Measurements from ENCODE around the gene GALNT11. TPM values are rescaled to one million over a fixed set of nuclear protein-coding genes. Genes with fewer than 3 reads are reported as not detected.

The GALNT11 gene
- total RNA-seq, 2 donors from 2014 or later = 32.7 to 35.3 TPM

- Mint-ChIP-seq H3K9me3 (no peaks in the 10 kb centered on the region), H3K4me1 (no peaks in the 10 kb centered on the region), H3K27me3 (ENCODE audit: insufficient read depth) (peaks cover 6% of the 10 kb centered on the region), H3K4me3 (no peak overlapping the region), H3K36me3 (ENCODE audit: low read depth) (no peaks in the 10 kb centered on the region), H3K27ac (no peak overlapping the region)
- Histone ChIP-seq H3K27me3 (ENCODE audit: control insufficient read depth, insufficient read depth, low read length, poor library complexity, severe bottlenecking) (peaks cover 4% of the 10 kb centered on the region), H3K36me3 (ENCODE audit: control insufficient read depth, insufficient read depth, low read length) (no peaks in the 10 kb centered on the region), H3K27ac (ENCODE audit: low read depth, low read length) (no peak overlapping the region), H3K9me3 (ENCODE audit: control insufficient read depth, low read length) (no peaks in the 10 kb centered on the region), H3K4me1 (ENCODE audit: control insufficient read depth, insufficient read depth, low read length) (no peaks in the 10 kb centered on the region), H3K4me3 (ENCODE audit: low read length) (no peak overlapping the region), H3K9ac (ENCODE audit: extremely low read depth, low read length, poor library complexity, severe bottlenecking) (no peak overlapping the region)
- no peak for DNase-seq
- TF ChIP-seq CTCF (conservative IDR thresholded peaks at IDR 0.05) = no peak
- 92 to 100% methylated on average over 1 of the region's 1 CpG for WGBS, 2 experiments (ENCODE audit: insufficient coverage in 1 of 2, insufficient read length in 1 of 2)
Observed at GRCh38 chr7:152000191-152000590, 25.3 kb upstream of the GALNT11 start.

- H3K36me3 Mint-ChIP-seq (ENCODE audit: low read depth) = no peaks in the 10 kb centered on the region
- H3K27ac Mint-ChIP-seq = no peak overlapping the region
- H3K27me3 Mint-ChIP-seq (ENCODE audit: insufficient read depth) = peaks cover 6% of the 10 kb centered on the region
- no peaks in the 10 kb centered on the region for H3K4me1 Mint-ChIP-seq
- DNase-seq = no peak
- Histone ChIP-seq H3K27ac (ENCODE audit: low read depth, low read length) (no peak overlapping the region), H3K9me3 (ENCODE audit: control insufficient read depth, low read length) (no peaks in the 10 kb centered on the region), H3K4me3 (ENCODE audit: low read length) (no peak overlapping the region), H3K36me3 (ENCODE audit: control insufficient read depth, insufficient read depth, low read length) (no peaks in the 10 kb centered on the region), H3K4me1 (ENCODE audit: control insufficient read depth, insufficient read depth, low read length) (no peaks in the 10 kb centered on the region), H3K27me3 (ENCODE audit: control insufficient read depth, insufficient read depth, low read length, poor library complexity, severe bottlenecking) (peaks cover 4% of the 10 kb centered on the region), H3K9ac (ENCODE audit: extremely low read depth, low read length, poor library complexity, severe bottlenecking) (no peak overlapping the region)
- TF ChIP-seq CTCF (conservative IDR thresholded peaks at IDR 0.05) = no peak
- WGBS, 2 experiments (ENCODE audit: insufficient coverage in 1 of 2, insufficient read length in 1 of 2) = 81 to 87% methylated on average over 3 to 6 of the region's 6 CpGs
- no peaks in the 10 kb centered on the region for H3K9me3 Mint-ChIP-seq
- no peak overlapping the region for H3K4me3 Mint-ChIP-seq
Observed at GRCh38 chr7:152006336-152006735, 19.1 kb upstream of the GALNT11 start.

GRCh38 chr7:152011860-152012259 lies 13.6 kb upstream of the GALNT11 start:
- no peak overlapping the region for H3K4me3 Mint-ChIP-seq
- DNase-seq = no peak
- no peaks in the 10 kb centered on the region for H3K27me3 Mint-ChIP-seq (ENCODE audit: insufficient read depth)
- no peak overlapping the region for H3K9ac ChIP-seq (ENCODE audit: extremely low read depth, low read length, poor library complexity, severe bottlenecking)
- H3K4me3 ChIP-seq (ENCODE audit: low read length) = no peak overlapping the region
- peaks cover 9% of the 10 kb centered on the region for H3K9me3 Mint-ChIP-seq
- no peaks in the 10 kb centered on the region for H3K36me3 ChIP-seq (ENCODE audit: control insufficient read depth, insufficient read depth, low read length)
- TF ChIP-seq CTCF (conservative IDR thresholded peaks at IDR 0.05) = no peak
- H3K9me3 ChIP-seq (ENCODE audit: control insufficient read depth, low read length) = peaks cover 6% of the 10 kb centered on the region
- no peaks in the 10 kb centered on the region for H3K4me1 ChIP-seq (ENCODE audit: control insufficient read depth, insufficient read depth, low read length)
- H3K4me1 Mint-ChIP-seq = peaks cover 7% of the 10 kb centered on the region
- H3K27ac ChIP-seq (ENCODE audit: low read depth, low read length) = no peak overlapping the region
- H3K27me3 ChIP-seq (ENCODE audit: control insufficient read depth, insufficient read depth, low read length, poor library complexity, severe bottlenecking) = no peaks in the 10 kb centered on the region
- 93 to 100% methylated on average over 2 to 3 of the region's 3 CpGs for WGBS, 2 experiments (ENCODE audit: insufficient coverage in 1 of 2, insufficient read length in 1 of 2)
- H3K27ac Mint-ChIP-seq = no peak overlapping the region
- no peaks in the 10 kb centered on the region for H3K36me3 Mint-ChIP-seq (ENCODE audit: low read depth)
